Gastrocnemius medialis (tissue), 4 donors: Measurements from ENCODE around the gene SDK2. TPM values are rescaled to one million over a fixed set of nuclear protein-coding genes. Genes with fewer than 3 reads are reported as not detected.

ENCODE experiments used
- ATAC-seq, 2 donors: fragments of 150-250 bp; one replicate each; pipeline ENCODE4 v1.9.1; 2016
- DNase-seq, 2 donors: peaks; one replicate each; pipeline ENCODE4 v3.0.0-alpha.2; 2019
- H3K27ac ChIP-seq, 4 donors: fragments of 200-600 bp; sonication (generic); 1 replicate in 1 of 4; 2 replicates in 3 of 4; pipeline ENCODE4 v1.5.1; 2016 to 2018; ENCODE audit warnings: mild to moderate bottlenecking in 2 of 4, moderate library complexity in 1 of 4
- H3K27me3 ChIP-seq, 3 donors: fragments of 200-600 bp; sonication (generic) in 2 of 3; 1 replicate in 1 of 3; 2 replicates in 2 of 3; pipeline versions ENCODE4 v1.5.1 to v1.6.0; 2016 to 2019; ENCODE audit warnings: mild to moderate bottlenecking in 1 of 3, moderate library complexity in 1 of 3
- H3K36me3 ChIP-seq, 2 donors: fragments of 200-600 bp; sonication (generic) in 1 of 2; one replicate each; pipeline ENCODE4 v1.5.1; 2017 to 2018
- H3K4me1 ChIP-seq, 2 donors: fragments of 200-600 bp; sonication (generic) in 1 of 2; one replicate each; pipeline ENCODE4 v1.5.1; 2016 to 2017; ENCODE audit warnings: mild to moderate bottlenecking in 2 of 2
- H3K4me3 ChIP-seq, 4 donors: fragments of 200-600 bp; sonication (generic) in 3 of 4; 1 replicate in 1 of 4; 2 replicates in 3 of 4; pipeline ENCODE4 v1.5.1; 2016 to 2019; ENCODE audit warnings: mild to moderate bottlenecking in 2 of 4
- H3K9me3 ChIP-seq, 3 donors: fragments of 200-600 bp; sonication (generic) in 2 of 3; 1 replicate in 1 of 3; 2 replicates in 2 of 3; pipeline ENCODE4 v1.5.1; 2016 to 2019
- CTCF ChIP-seq, 5 experiments: fragments of 450-650 bp in 3 of 5; fragments of 200-600 bp in 2 of 5; sonication (generic) in 2 of 5; IDR thresholded peaks in 4 of 5; conservative IDR thresholded peaks in 1 of 5; 1 replicate in 4 of 5; 2 replicates in 1 of 5; pipeline ENCODE4 v1.5.1; 2016 to 2019; ENCODE audit warnings: antibody characterized with exemption in 5 of 5, mild to moderate bottlenecking in 3 of 5, moderate library complexity in 3 of 5
- POLR2A ChIP-seq, 2 donors: fragments of 450-650 bp; IDR thresholded peaks; one replicate each; pipeline ENCODE4 v1.6.1; 2017; ENCODE audit warnings: antibody characterized with exemption in 2 of 2, mild to moderate bottlenecking in 2 of 2, moderate library complexity in 2 of 2
- in situ Hi-C, 4 donors: fragments of 200-750 bp; cut with MboI; loops; one replicate each; pipeline versions ENCODE4 v1.15.0 to v1.8.0; 2017; ENCODE audit warnings: low sequenced_read_pairs in 4 of 4
- intact Hi-C: fragments of 100-400 bp; cut with DNase I; formaldehyde crosslinking; loops from one replicate; pipeline ENCODE4 v1.15.1; 2023; ENCODE audit warnings: low total_unique reads
- total RNA-seq, 4 donors: library from RNA; depleted of rRNA; stranded (reverse); fragments of >200 nt; gene quantifications; one replicate each; pipeline versions ENCODE4 v1.1.0 to v1.2.3, GENCODE V29; 2016

SDK2 gene
- total RNA-seq, 4 donors from 2014 or later: 0.02 to 0.31 (median 0.13) TPM

- Histone ChIP-seq H3K27me3 (no peaks in the 10 kb centered on the region), H3K4me3 (no peak overlapping the region), H3K9me3 (no peaks in the 10 kb centered on the region), H3K36me3 (no peaks in the 10 kb centered on the region), H3K27ac (no peak overlapping the region), H3K4me1 (no peaks in the 10 kb centered on the region)
- no peak for TF ChIP-seq CTCF (IDR thresholded peaks at IDR 0.05 in 4 of 5, conservative IDR thresholded peaks at IDR 0.05 in 1 of 5)
- TF ChIP-seq POLR2A (IDR thresholded peaks at IDR 0.05): no peak
- DNase-seq: no peak
- no peak for ATAC-seq
- in situ Hi-C loops (no loop called here), intact Hi-C loops (no loop called here)
Observed at GRCh38 chr17:73576556-73577098, 67.6 kb downstream of the SDK2 start.

- DNase-seq: no peak
- no peaks in the 10 kb centered on the region for H3K4me1 ChIP-seq
- H3K4me3 ChIP-seq: no peak overlapping the region
- in situ Hi-C loops (no loop called here), intact Hi-C loops (no loop called here)
- H3K27me3 ChIP-seq: no peaks in the 10 kb centered on the region
- H3K36me3 ChIP-seq: no peaks in the 10 kb centered on the region
- H3K9me3 ChIP-seq: no peaks in the 10 kb centered on the region
- ATAC-seq: no peak
- TF ChIP-seq POLR2A (IDR thresholded peaks at IDR 0.05): no peak
- TF ChIP-seq CTCF (IDR thresholded peaks at IDR 0.05 in 4 of 5, conservative IDR thresholded peaks at IDR 0.05 in 1 of 5): no peak
- no peak overlapping the region for H3K27ac ChIP-seq
Observed at GRCh38 chr17:73575470-73576221, 68.6 kb downstream of the SDK2 start.

- ATAC-seq (no peak), DNase-seq (no peak)
- no peaks in the 10 kb centered on the region for H3K36me3 ChIP-seq
- no peak overlapping the region for H3K4me3 ChIP-seq
- H3K4me1 ChIP-seq: no peaks in the 10 kb centered on the region
- intact Hi-C loops (no loop called here), in situ Hi-C loops (no loop called here)
- no peaks in the 10 kb centered on the region for H3K9me3 ChIP-seq
- H3K27me3 ChIP-seq: no peaks in the 10 kb centered on the region
- TF ChIP-seq POLR2A (IDR thresholded peaks at IDR 0.05) (no peak), CTCF (IDR thresholded peaks at IDR 0.05 in 4 of 5, conservative IDR thresholded peaks at IDR 0.05 in 1 of 5) (no peak)
- H3K27ac ChIP-seq: no peak overlapping the region
Observed at GRCh38 chr17:73571511-73572130, 72.6 kb downstream of the SDK2 start.

GRCh38 chr17:73569762-73570319 lies 74.4 kb downstream of the SDK2 start:
- in situ Hi-C loops: no loop called here
- no peaks in the 10 kb centered on the region for H3K4me1 ChIP-seq
- TF ChIP-seq CTCF (IDR thresholded peaks at IDR 0.05 in 4 of 5, conservative IDR thresholded peaks at IDR 0.05 in 1 of 5) (no peak), POLR2A (IDR thresholded peaks at IDR 0.05) (no peak)
- no peaks in the 10 kb centered on the region for H3K36me3 ChIP-seq
- no peak overlapping the region for H3K27ac ChIP-seq
- no peaks in the 10 kb centered on the region for H3K27me3 ChIP-seq
- intact Hi-C loops: no loop called here
- no peaks in the 10 kb centered on the region for H3K9me3 ChIP-seq
- DNase-seq: no peak
- no peak for ATAC-seq
- H3K4me3 ChIP-seq: no peak overlapping the region
